Caco-2 (cell line): ENCODE data around the gene IGF2. TPM values are rescaled to one million over a fixed set of nuclear protein-coding genes. Genes with fewer than 3 reads are reported as not detected.
A peak's percentile ranks its signal among the peaks of the same experiment; 100 is the strongest.

Experiments used
- BruUV-seq: library from RNA; stranded (reverse); fragments of 400-500 nt; replicated peaks from 2 replicates; lab custom pipeline; 2021; lab: Mats Ljungman, UMichigan
- CTCF ChIA-PET: fragments of 300-600 bp; sonication (Branson Sonifier 250); formaldehyde crosslinking; loops from one replicate; lab custom pipeline; 2022; ENCODE audit warnings: antibody characterized with exemption; lab: Charles Lee
- POLR2A ChIA-PET: fragments of 300-600 bp; sonication (Branson Sonifier 250); formaldehyde crosslinking; loops from one replicate; lab custom pipeline; 2022; ENCODE audit warnings: antibody characterized with exemption; lab: Charles Lee
- DNase-seq, 2 experiments: peaks; one replicate each; pipeline versions ENCODE4 v3.0.0 to v3.0.0-alpha.2; 2020 to 2022
- H3K27me3 ChIP-seq: replicated peaks from 2 replicates; pipeline ENCODE4 v1.6.0; 2011; ENCODE audit warnings: low read length; ENCODE audit not compliant: control insufficient read depth, insufficient read depth
- H3K36me3 ChIP-seq: 2 replicates; pipeline ENCODE4 v1.5.1; 2011; ENCODE audit warnings: low read length; ENCODE audit not compliant: control insufficient read depth, insufficient read depth
- H3K4me1 ChIP-seq: fragments of 250-450 bp; sonication (Bioruptor Pico); 2 replicates; pipeline ENCODE4 v1.5.1; 2020; ENCODE audit warnings: mild to moderate bottlenecking
- H3K4me3 ChIP-seq: 2 replicates; pipeline ENCODE4 v1.5.1; 2011; ENCODE audit warnings: low read depth, mild to moderate bottlenecking, control low read depth, low read length
- H3K9me3 ChIP-seq: fragments of 250-450 bp; sonication (Bioruptor Pico); 2 replicates; pipeline ENCODE4 v1.5.1; 2020; ENCODE audit warnings: mild to moderate bottlenecking, moderate library complexity
- H3K27ac Mint-ChIP-seq: one replicate; pipeline ENCODE4 v1.8.0; 2022; ENCODE audit warnings: mixed read lengths; ENCODE audit not compliant: unreplicated experiment
- H3K27me3 Mint-ChIP-seq: one replicate; pipeline ENCODE4 v1.8.0; 2022; ENCODE audit warnings: mixed read lengths; ENCODE audit not compliant: insufficient read depth, unreplicated experiment
- H3K36me3 Mint-ChIP-seq: one replicate; pipeline ENCODE4 v1.8.0; 2022; ENCODE audit warnings: mild to moderate bottlenecking, mixed read lengths; ENCODE audit not compliant: insufficient read depth, unreplicated experiment
- H3K4me1 Mint-ChIP-seq: one replicate; pipeline ENCODE4 v1.8.0; 2022; ENCODE audit warnings: low read depth, mixed read lengths; ENCODE audit not compliant: unreplicated experiment
- H3K4me3 Mint-ChIP-seq: one replicate; pipeline ENCODE4 v1.8.0; 2022; ENCODE audit warnings: mild to moderate bottlenecking, moderate library complexity, mixed read lengths; ENCODE audit not compliant: unreplicated experiment
- H3K9me3 Mint-ChIP-seq: one replicate; pipeline ENCODE4 v1.8.0; 2022; ENCODE audit warnings: mixed read lengths; ENCODE audit not compliant: unreplicated experiment
- intact Hi-C: fragments of 100-400 bp; cut with micrococcal nuclease; formaldehyde crosslinking; loops from one replicate; pipeline ENCODE4 v1.10.0; 2022; ENCODE audit not compliant: unreplicated experiment
- total RNA-seq: library from RNA; stranded (reverse); gene quantifications from 2 replicates; pipeline ENCODE4 v1.2.3, GENCODE V29; 2022
- TF ChIP-seq, protein P1 (sequence below), 2 experiments: fragments of 200-600 bp in 1 of 2; IDR thresholded peaks; 1 replicate in 1 of 2; 2 replicates in 1 of 2; pipeline versions ENCODE4 v1.5.1 to v1.8.0; 2011 to 2022; ENCODE audit warnings: antibody characterized with exemption in 1 of 2, control low read depth in 1 of 2, inconsistent platforms in 1 of 2, low read depth in 1 of 2, low read length in 1 of 2, mild to moderate bottlenecking in 1 of 2, moderate library complexity in 1 of 2; ENCODE audit not compliant: insufficient read depth in 1 of 2, severe bottlenecking in 1 of 2, unreplicated experiment in 1 of 2

The IGF2 gene
- total RNA-seq, 1 experiment from 2014 or later: 1,397 TPM

DNA sequence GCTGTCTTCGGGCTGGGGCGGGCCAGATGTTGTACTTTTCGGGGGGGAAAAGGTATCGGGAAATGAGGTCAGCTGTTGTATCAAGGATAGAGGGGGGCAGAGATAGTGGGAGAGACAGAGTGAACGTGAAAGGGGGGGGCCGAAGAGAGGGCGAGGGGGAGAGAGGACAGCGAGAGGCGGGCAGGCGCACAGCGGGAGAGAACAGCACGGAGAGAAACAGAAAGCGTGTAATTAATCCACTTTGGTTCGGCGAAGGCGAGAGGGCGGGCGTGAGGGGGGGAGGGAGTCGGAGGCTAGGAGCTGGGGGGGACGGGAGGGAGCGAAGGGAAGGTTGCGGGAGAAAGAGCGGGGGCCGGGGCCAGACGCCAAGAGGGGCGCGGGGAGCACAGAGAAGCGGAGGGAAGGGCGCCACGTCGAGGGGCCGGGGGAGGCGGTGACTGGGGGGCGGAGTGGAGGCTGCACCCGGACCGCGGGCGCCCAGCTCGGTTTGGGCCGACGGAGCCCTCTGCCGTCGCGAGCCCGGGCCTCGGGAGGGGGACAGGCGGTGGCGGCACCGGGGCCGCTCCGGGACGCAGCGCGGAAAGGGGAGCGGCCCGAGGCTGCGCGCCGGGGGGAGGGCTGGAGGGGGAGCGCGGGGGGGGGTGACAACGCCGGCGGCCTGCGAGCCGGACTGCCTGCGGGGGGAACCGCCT, 612 bp downstream of the IGF2 start:
- H3K27ac Mint-ChIP-seq: peak overlapping the region; percentile 30
- H3K27me3 Mint-ChIP-seq: peaks cover 24% of the 10 kb centered on the region
- Histone ChIP-seq H3K4me3 (peak overlapping the region; percentile 78), H3K36me3 (peaks cover 4% of the 10 kb centered on the region), H3K9me3 (no peaks in the 10 kb centered on the region), H3K27me3 (no peaks in the 10 kb centered on the region; the same call in none of the 2 replicates), H3K4me1 (peaks cover 19% of the 10 kb centered on the region)
- CTCF ChIA-PET: interaction anchor here (0.6 to 2.9 kb wide), 7 partner anchors 12 to 1319 kb away, joined by 3 to 28 read pairs (median 4); no protein-coding TSS in a partner anchor
- peak in 1 of 2 experiments; percentile 29 for DNase-seq
- H3K4me1 Mint-ChIP-seq: peaks cover 22% of the 10 kb centered on the region
- intact Hi-C loops: no loop called here
- H3K4me3 Mint-ChIP-seq: peak overlapping the region; percentile 84
- peaks cover 48% of the 10 kb centered on the region for H3K36me3 Mint-ChIP-seq
- TF ChIP-seq, protein P1, sequence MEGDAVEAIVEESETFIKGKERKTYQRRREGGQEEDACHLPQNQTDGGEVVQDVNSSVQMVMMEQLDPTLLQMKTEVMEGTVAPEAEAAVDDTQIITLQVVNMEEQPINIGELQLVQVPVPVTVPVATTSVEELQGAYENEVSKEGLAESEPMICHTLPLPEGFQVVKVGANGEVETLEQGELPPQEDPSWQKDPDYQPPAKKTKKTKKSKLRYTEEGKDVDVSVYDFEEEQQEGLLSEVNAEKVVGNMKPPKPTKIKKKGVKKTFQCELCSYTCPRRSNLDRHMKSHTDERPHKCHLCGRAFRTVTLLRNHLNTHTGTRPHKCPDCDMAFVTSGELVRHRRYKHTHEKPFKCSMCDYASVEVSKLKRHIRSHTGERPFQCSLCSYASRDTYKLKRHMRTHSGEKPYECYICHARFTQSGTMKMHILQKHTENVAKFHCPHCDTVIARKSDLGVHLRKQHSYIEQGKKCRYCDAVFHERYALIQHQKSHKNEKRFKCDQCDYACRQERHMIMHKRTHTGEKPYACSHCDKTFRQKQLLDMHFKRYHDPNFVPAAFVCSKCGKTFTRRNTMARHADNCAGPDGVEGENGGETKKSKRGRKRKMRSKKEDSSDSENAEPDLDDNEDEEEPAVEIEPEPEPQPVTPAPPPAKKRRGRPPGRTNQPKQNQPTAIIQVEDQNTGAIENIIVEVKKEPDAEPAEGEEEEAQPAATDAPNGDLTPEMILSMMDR (IDR thresholded peaks at IDR 0.05; ENCODE audit: insufficient read depth in 1 of 2, low read depth in 1 of 2, low read length in 1 of 2, severe bottlenecking in 1 of 2, unreplicated experiment in 1 of 2): no peak
- POLR2A ChIA-PET: interaction anchor here (0.6 kb wide), 3 partner anchors 64 to 607 kb away, joined by 3 to 4 read pairs (median 3); no protein-coding TSS in a partner anchor
- TSS peak; percentile 29 for BruUV-seq
- H3K9me3 Mint-ChIP-seq: no peaks in the 10 kb centered on the region

DNA sequence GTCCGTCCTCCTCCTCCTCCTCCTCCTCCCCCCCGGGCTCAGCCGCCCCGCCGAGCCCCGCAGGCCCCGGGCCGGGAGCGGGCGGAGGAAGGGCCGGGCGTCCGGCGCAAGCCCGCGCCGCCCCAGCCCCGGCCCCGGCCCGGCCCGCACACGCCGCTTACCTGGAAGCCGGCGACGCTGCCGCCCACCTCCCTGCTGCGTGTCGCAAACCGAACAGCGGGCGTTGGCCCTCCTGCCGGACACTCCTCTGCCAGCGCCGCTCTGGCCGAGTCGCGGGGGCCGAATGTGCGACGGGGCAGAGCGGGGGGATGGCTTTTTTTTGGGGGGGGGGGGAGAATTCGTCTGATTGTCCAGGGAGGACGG, 1.1 kb downstream of the IGF2 start:
- H3K27me3 ChIP-seq: no peaks in the 10 kb centered on the region; the same call in none of the 2 replicates
- H3K4me3 ChIP-seq: peak overlapping the region; percentile 78
- TF ChIP-seq, protein P1 (IDR thresholded peaks at IDR 0.05; ENCODE audit: insufficient read depth in 1 of 2, low read depth in 1 of 2, low read length in 1 of 2, severe bottlenecking in 1 of 2, unreplicated experiment in 1 of 2): no peak
- ChIA-PET CTCF (interaction anchor here (0.6 to 2.9 kb wide), 6 partner anchors 13 to 1318 kb away, joined by 3 to 28 read pairs (median 4); no protein-coding TSS in a partner anchor), POLR2A (interaction anchor here (0.6 to 1.3 kb wide), 3 partner anchors 14 to 606 kb away, joined by 3 to 5 read pairs (median 5); no protein-coding TSS in a partner anchor)
- Mint-ChIP-seq H3K36me3 (peaks cover 53% of the 10 kb centered on the region), H3K9me3 (no peaks in the 10 kb centered on the region), H3K4me1 (peaks cover 22% of the 10 kb centered on the region), H3K27ac (peak overlapping the region; percentile 30), H3K4me3 (peak overlapping the region; percentile 84), H3K27me3 (peaks cover 22% of the 10 kb centered on the region)
- peaks cover 19% of the 10 kb centered on the region for H3K4me1 ChIP-seq
- peak in 1 of 2 experiments; percentile 69 for DNase-seq
- peaks cover 4% of the 10 kb centered on the region for H3K36me3 ChIP-seq
- intact Hi-C loops: no loop called here
- BruUV-seq: no TSS peak
- no peaks in the 10 kb centered on the region for H3K9me3 ChIP-seq

DNA sequence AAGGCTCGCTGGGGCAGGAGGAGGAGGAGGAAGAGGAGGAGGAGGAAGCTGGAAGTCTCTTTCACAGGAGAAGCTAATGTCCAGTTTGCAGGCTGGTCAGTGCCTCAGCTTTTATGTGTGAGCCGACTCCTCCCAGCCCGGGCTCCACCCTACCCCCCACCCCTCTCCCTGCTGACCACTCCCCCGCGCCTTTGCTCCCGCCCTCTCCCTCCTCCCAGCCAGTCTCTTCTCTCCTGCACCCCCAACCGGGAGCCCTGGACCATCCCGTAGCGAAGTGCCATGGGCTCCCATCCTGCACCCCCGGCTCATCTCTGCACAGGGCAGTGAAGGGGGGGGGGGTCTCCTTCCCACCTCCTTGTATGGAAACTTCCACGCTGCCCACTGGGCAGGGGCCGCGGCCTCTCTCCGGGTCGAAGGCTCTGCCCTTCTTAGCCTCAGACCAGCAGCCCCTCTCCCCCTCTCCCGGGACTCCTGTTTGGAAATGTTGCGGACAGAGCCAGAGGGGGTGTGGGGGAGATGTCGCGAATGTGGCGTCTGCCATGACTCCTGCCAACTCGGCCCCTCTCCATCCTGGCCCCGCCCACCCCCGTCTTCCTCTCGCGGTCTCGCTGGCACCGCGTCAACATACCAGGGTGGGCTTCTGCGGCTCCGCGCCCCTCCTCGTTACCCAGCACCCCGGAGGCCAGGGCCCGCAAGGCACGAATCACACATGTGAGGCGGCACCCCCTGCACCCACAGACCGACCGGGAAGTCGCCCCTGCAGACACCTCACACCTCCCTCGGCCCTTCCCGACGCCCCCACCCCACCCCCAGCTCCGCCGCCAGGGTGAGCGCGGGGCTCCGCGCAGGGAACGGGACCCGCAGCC, 1.8 kb downstream of the IGF2 start:
- intact Hi-C loops: no loop called here
- POLR2A ChIA-PET: interaction anchor here (0.6 to 1.3 kb wide), 5 partner anchors 14 to 239 kb away, joined by 3 to 5 read pairs (median 5); partner anchors contain the start of gene CD81
- H3K9me3 Mint-ChIP-seq: no peaks in the 10 kb centered on the region

More for the DNA sequence above, 1.8 kb downstream of the IGF2 start:
- peaks cover 19% of the 10 kb centered on the region for H3K4me1 ChIP-seq
- Mint-ChIP-seq H3K4me3 (peak overlapping the region; percentile 84), H3K27me3 (peaks cover 15% of the 10 kb centered on the region), H3K4me1 (peaks cover 18% of the 10 kb centered on the region), H3K27ac (peak overlapping the region; percentile 30), H3K36me3 (peaks cover 59% of the 10 kb centered on the region)
- CTCF ChIA-PET: interaction anchor here (0.6 to 2.9 kb wide), 16 partner anchors 13 to 542 kb away, joined by 3 to 28 read pairs (median 4); no protein-coding TSS in a partner anchor
- peak overlapping the region; percentile 78 for H3K4me3 ChIP-seq
- H3K9me3 ChIP-seq: no peaks in the 10 kb centered on the region
- no peaks in the 10 kb centered on the region; the same call in 1 of the 2 replicates for H3K27me3 ChIP-seq
- peak; percentile 91 to 94 for DNase-seq
- peaks cover 4% of the 10 kb centered on the region for H3K36me3 ChIP-seq
- no TSS peak for BruUV-seq
- TF ChIP-seq, protein P1 (IDR thresholded peaks at IDR 0.05; ENCODE audit: insufficient read depth in 1 of 2, low read depth in 1 of 2, low read length in 1 of 2, severe bottlenecking in 1 of 2, unreplicated experiment in 1 of 2): peak in 1 of 2 experiments; percentile 0
